ENCODE results near the gene RBM24. TPM values are rescaled to one million over a fixed set of nuclear protein-coding genes. Genes with fewer than 3 reads are reported as not detected.

RBM24 gene
- total and polyA plus RNA-seq, 2 donors (not counting 3 experiments of a cell fraction or from before 2014, with no cell fraction given), result 6.6 to 6.7 TPM

DNA sequence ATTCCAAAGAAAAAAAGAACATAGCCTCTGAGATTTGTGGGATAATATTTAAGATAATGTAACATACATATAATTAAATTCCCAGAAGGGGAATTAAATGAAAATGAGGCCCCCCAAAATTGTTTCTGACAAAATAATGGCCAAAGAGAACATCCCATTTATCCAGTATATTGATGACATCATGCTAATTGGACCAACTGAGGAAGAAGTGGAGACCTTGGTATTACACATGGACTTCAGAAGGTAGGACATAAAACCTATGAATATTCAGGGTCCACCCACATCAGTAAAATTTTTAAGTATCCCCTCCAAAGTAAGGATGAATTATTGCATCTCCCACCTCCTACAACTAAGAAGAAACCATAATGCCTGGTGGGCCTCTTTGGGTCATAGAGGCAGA lies 15.6 kb upstream of the RBM24 start:
- H3K79me2 ChIP-seq (ENCODE audit: control insufficient read depth, insufficient read depth, low read length), result no peaks in the 10 kb centered on the region
- H3K4me1 ChIP-seq (ENCODE audit: control insufficient read depth, extremely low read depth, insufficient read depth, low read length), result no peaks in the 10 kb centered on the region
- H3K9me1 ChIP-seq (replicated peaks; ENCODE audit: control insufficient read depth, extremely low read depth, insufficient read depth, low read length), result no peaks in the 10 kb centered on the region
- no peak overlapping the region for H3K9ac ChIP-seq (replicated peaks; ENCODE audit: extremely low read depth, insufficient read depth, low read length)
- TF ChIP-seq GATA2 (IDR thresholded peaks at IDR 0.05; ENCODE audit: insufficient read depth, insufficient read length, low read depth, low read length) (no peak), POLR2A (IDR thresholded peaks at IDR 0.05; ENCODE audit: low read depth, low read length) (no peak), FOS (IDR thresholded peaks at IDR 0.05; ENCODE audit: borderline replicate concordance, insufficient read depth, low read length) (no peak), JUN (IDR thresholded peaks at IDR 0.05; ENCODE audit: borderline replicate concordance, insufficient read depth, insufficient read length, low read depth) (no peak), MYC (IDR thresholded peaks at IDR 0.05; ENCODE audit: low read depth, low read length) (no peak), POLR2AphosphoS5 (IDR thresholded peaks at IDR 0.05; ENCODE audit: insufficient read depth, low read depth, low read length) (no peak), EZH2 (IDR thresholded peaks at IDR 0.05; ENCODE audit: borderline replicate concordance, low read depth, low read length, severe bottlenecking) (no peak)
- TF ChIP-seq, protein P1, sequence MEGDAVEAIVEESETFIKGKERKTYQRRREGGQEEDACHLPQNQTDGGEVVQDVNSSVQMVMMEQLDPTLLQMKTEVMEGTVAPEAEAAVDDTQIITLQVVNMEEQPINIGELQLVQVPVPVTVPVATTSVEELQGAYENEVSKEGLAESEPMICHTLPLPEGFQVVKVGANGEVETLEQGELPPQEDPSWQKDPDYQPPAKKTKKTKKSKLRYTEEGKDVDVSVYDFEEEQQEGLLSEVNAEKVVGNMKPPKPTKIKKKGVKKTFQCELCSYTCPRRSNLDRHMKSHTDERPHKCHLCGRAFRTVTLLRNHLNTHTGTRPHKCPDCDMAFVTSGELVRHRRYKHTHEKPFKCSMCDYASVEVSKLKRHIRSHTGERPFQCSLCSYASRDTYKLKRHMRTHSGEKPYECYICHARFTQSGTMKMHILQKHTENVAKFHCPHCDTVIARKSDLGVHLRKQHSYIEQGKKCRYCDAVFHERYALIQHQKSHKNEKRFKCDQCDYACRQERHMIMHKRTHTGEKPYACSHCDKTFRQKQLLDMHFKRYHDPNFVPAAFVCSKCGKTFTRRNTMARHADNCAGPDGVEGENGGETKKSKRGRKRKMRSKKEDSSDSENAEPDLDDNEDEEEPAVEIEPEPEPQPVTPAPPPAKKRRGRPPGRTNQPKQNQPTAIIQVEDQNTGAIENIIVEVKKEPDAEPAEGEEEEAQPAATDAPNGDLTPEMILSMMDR (IDR thresholded peaks at IDR 0.05; ENCODE audit: extremely low read depth in 1 of 2, insufficient read depth in 1 of 2, low read depth in 1 of 2, low read length in 2 of 2), result no peak
- TF ChIP-seq, protein P2, sequence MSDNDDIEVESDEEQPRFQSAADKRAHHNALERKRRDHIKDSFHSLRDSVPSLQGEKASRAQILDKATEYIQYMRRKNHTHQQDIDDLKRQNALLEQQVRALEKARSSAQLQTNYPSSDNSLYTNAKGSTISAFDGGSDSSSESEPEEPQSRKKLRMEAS (IDR thresholded peaks at IDR 0.05; ENCODE audit: insufficient read depth, insufficient read length), result no peak
- H3K4me3 ChIP-seq (replicated peaks in 1 of 3; ENCODE audit: insufficient read depth in 1 of 3, low read depth in 1 of 3, low read length in 3 of 3), result no peak overlapping the region
- CTCF ChIA-PET, result no interaction called here
- DNase-seq (ENCODE audit: low read depth, low spot score) (no peak), FAIRE-seq (no peak)
- dilution Hi-C loops (cut with MboI; ENCODE audit: extremely low pct_ligation_motif_present, low sequenced_read_pairs), result no loop called here
- BruUV-seq (replicated peaks), result no TSS peak
- intact Hi-C loops (cut with micrococcal nuclease), result no loop called here
- no peak overlapping the region for H2AFZ ChIP-seq (ENCODE audit: low read depth, low read length)
- no peaks in the 10 kb centered on the region for H4K20me1 ChIP-seq (replicated peaks; ENCODE audit: control insufficient read depth, extremely low read depth, insufficient read depth, low read length)
- peaks cover 0 to 6% of the 10 kb centered on the region in 2 experiments for H3K27me3 ChIP-seq (ENCODE audit: control insufficient read depth in 2 of 2, insufficient read depth in 2 of 2, low read length in 2 of 2)
- POLR2A ChIA-PET, result no interaction called here
- no peak overlapping the region for H3K27ac ChIP-seq (ENCODE audit: insufficient read depth, low read depth, low read length)
- H3K9me3 ChIP-seq (replicated peaks; ENCODE audit: control insufficient read depth, insufficient read depth, low read length), result no peaks in the 10 kb centered on the region
- no peaks in the 10 kb centered on the region for H3K36me3 ChIP-seq (ENCODE audit: control insufficient read depth in 2 of 2, extremely low read depth in 1 of 2, insufficient read depth in 2 of 2, low read length in 2 of 2)
- H3K4me2 ChIP-seq (ENCODE audit: insufficient read depth, low read length), result no peak overlapping the region

All from endothelial cell of umbilical vein (primary cell).